NCI-H526 (cell line): Measurements from ENCODE around the gene NAALADL1.
"Not testable (repeated sequence)": the region's sequence is repeated elsewhere in the genome, so short reads cannot be mapped to it uniquely, and the experiment has no call there.

ENCODE experiments used
- DNase-seq, 2 experiments: peaks; one replicate each; lab custom pipeline; 2025; lab: John Stamatoyannopoulos, UW

The NAALADL1 gene

DNA sequence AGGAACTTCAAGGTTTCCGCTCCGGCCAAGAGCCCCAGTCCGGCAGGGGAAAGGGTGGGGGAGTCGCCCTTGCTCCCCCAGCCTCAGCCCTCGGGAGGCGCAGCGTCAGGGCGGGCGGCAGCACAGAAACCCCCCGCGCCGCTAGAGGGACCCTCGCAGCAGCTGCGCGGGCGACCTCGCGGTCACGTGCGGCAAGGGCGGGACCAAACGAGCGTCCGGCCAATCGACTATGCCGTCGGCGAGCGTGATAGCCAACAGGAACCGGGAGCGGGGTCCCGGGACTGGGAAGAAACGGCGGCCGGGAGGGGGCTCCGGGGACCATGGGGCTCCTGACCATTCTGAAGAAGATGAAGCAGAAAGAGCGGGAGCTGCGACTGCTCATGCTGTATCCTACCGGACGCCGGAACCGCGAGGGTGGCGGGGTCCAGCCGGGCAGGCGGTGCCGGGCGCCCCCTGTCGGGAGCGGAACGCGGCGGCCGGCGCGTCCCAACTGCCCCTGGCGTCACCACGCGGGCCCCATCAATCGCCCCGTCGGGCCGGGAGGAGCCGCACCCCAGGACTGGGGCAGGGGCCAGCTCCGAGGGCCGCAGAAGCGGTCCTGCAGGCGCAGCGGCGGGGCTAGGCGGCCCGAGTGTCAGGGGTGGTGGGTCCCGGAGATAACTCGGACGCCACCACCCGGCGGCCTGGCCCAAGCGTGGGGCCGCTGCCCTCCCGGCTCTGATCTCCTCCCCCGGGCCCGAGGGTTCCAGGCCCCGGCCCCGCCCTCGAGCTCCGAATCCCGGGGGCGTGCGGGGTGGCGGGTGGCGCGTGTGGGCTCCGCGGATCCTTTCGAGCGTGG, 44.2 kb downstream of the NAALADL1 start, which contains the start of gene ARL2:
Gene ARL2, plus strand, starts transcription at position 273 of the 838 bp plus-strand sequence. Its CDS starts 48 bp downstream, at position 321.
- DNase-seq: peak; percentile 85 to 98

GRCh38 chr11:65013130-65013887, 45.0 kb downstream of the NAALADL1 start:
- DNase-seq: peak; percentile 85 to 96

DNA sequence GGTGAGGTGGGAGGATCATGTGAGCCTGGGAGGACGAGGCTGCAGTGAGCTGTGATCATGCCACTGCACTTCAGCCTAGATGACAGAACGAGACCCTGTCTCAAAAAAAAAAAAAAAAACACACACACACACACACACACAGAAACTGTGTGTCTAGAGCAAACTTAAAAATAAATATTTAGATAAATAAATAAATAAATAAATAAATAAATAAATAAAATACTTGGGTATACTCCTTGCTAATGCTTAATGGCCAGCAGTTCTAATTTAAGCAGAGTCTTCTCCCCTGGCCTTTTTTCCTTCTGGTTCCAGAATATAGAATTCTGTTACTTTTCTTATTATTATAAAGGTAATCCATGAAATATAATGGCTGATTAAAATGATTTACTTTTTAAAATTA, 49.5 kb downstream of the NAALADL1 start:
- DNase-seq: no peak

- no peak for DNase-seq
These were observed 50.3 kb downstream of the NAALADL1 start for GRCh38 chr11:65008016-65008415.

GRCh38 chr11:65003968-65004367, 54.4 kb downstream of the NAALADL1 start:
- DNase-seq: not testable (repeated sequence)

GRCh38 chr11:65003282-65003681, 55.1 kb downstream of the NAALADL1 start:
- DNase-seq: no peak

GRCh38 chr11:65002706-65003105, 55.6 kb downstream of the NAALADL1 start:
- no peak for DNase-seq

GRCh38 chr11:64999478-64999877, 58.9 kb downstream of the NAALADL1 start:
- DNase-seq: no peak

DNA sequence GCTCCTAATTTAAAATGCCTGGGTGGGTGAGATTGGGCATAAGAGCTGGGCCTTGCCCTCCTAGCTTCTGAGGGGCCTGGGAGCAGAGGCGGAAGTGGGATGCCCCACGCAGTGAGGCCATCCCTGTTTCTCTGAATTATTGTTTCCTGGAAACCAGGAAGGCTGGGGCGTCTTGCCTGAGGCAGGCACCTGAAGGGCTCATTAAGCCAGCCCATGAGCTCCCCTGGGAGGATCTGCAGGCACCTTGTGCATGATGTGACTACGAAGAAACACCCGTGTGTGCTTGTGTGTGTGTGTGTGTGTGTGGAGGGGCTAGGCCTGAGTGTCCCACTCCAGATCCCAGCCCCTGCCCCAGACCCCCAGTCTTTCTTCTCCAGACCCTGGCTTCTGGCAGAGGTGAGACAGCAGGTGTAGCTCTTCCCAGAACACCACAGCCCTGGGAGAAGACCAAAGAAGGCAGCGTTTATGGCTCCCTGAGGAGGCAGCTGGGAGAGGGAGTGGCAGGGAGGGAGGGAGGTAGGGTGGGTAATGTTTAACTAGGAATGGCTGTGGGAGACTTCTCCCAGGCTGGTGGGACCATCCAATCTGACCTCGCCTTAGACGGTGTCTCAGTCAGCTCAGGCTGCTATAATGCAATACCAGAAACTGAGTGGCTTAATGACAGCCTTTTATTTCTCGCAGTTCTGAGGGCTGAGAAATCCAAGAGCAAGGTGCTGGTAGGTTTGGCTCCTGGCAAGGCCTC, 59.5 kb downstream of the NAALADL1 start:
- DNase-seq: peak; percentile 95 to 97

GRCh38 chr11:64998141-64998540, 60.2 kb downstream of the NAALADL1 start:
- peak; percentile 53 to 68 for DNase-seq

GRCh38 chr11:64996710-64997380, 61.5 kb downstream of the NAALADL1 start, which contains the start of gene BATF2:
TSS of gene BATF2 (minus strand) at chr11:64996971. CDS start at chr11:64996914, 57 bp downstream.
- DNase-seq: peak; percentile 78 to 88

DNA sequence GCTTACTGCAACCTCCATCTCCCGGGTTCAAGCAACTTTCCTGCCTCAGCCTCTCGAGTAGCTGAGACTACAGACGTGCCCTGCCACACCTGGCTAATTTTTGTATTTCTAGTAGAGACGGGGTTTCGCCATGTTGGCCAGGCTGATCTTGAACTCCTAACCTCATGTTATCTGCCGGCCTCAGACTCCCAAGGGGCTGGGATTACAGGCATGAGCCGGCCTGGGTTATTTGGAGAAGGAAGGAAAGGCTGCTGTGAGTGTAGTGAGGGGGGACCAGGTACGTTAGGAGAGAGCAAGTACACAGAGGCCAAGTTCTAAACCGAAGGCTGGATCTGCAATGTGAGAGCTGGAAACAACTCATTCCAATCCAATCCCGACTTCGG, 62.0 kb downstream of the NAALADL1 start:
- no peak for DNase-seq
